Right lobe of liver (tissue), 4 donors: ENCODE data around the gene TENM3.

Experiments used
- CTCF ChIP-seq, 4 donors: fragments of 200-600 bp in 3 of 4; fragments of 450-650 bp in 1 of 4; IDR thresholded peaks; one replicate each; pipeline versions ENCODE4 v1.5.1 to v1.8.0; 2016 to 2022; ENCODE audit warnings: antibody characterized with exemption in 4 of 4, mild to moderate bottlenecking in 2 of 4
- POLR2A ChIP-seq: fragments of 450-650 bp; IDR thresholded peaks from one replicate; pipeline ENCODE4 v1.6.1; 2017; ENCODE audit warnings: antibody characterized with exemption, mild to moderate bottlenecking
- donor health status: DM: no; HTN: no; CAD: no.
- donor health status: DM: no; HTN: no; CAD: no.
- donor health status: DM: no; HTN: yes; CAD: no.

- TF ChIP-seq CTCF (IDR thresholded peaks at IDR 0.05) (no peak), POLR2A (no peak)
Measured at GRCh38 chr4:182688081-182688480, 444.9 kb downstream of the TENM3 start.
